G401 (cell line): Measurements from ENCODE around the gene GSG1L. TPM values are rescaled to one million over a fixed set of nuclear protein-coding genes. Genes with fewer than 3 reads are reported as not detected.

ENCODE experiments used
- DNase-seq: peaks from one replicate; pipeline ENCODE4 v3.0.0-alpha.2; 2015; ENCODE audit warnings: low spot score
- in situ Hi-C: cut with HindIII; loops from 2 replicates; pipeline ENCODE4 v1.10.0; 2016; ENCODE audit warnings: low sequenced_read_pairs, mixed read lengths
- total RNA-seq: library from RNA; depleted of rRNA; stranded (reverse); fragments of >200 nt; shearing (Covaris generic); gene quantifications from 2 replicates; pipeline ENCODE4 v1.2.3, GENCODE V29; 2014

GSG1L gene
- total RNA-seq, 1 experiment from 2014 or later, result not detected

- no peak for DNase-seq
- in situ Hi-C loops, result no loop called here
Measured at GRCh38 chr16:28039493-28039892, 24.0 kb downstream of the GSG1L start.

DNA sequence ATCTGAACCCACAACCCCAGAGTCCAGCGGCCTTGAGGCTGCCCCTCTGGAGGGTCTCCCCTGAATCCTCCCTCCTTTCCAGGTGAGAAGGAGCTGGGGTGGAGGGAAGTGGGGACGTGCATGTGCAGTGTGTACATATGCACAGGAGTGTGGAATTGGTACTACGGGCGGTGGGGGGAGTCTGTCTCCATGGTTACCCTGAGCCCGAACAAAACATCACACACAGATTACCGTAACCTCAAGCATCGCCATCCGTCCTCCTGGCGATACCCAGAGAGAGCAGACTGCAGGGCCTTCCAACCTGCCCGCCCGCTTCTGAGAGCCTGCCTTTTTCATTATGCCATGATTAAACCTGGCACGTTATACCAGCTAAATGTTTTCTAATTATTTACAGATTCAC lies 25.1 kb downstream of the GSG1L start:
- DNase-seq, result no peak
- in situ Hi-C loops, result no loop called here

DNA sequence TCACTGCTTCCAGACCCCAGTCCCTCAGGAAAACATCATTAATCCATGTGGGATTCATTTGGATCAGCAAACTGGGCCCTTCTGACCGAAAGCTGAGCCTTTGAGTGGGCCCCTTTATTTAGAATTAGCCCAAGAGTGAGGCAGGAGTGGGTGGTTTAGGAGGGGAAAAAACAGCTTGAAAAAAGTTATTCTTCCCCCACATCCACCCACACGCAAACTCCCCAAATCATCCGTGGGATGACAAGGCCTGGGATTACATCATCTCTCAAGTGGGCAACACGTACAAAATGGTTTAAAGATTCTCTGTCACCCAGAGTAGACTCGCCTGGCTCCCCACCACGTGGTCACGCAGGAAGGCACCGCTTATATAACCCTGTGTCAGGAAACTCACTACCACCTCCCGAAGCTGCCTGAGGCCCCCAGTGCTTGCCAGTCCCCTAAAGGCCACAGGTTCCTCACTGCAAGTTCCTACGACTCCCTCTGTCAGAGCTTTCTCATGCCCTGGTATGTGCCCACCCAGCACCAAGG lies 27.6 kb downstream of the GSG1L start:
- DNase-seq, result no peak
- in situ Hi-C loops, result no loop called here

- no peak for DNase-seq
- in situ Hi-C loops, result no loop called here
Measured at GRCh38 chr16:28033870-28034269, 29.6 kb downstream of the GSG1L start.

GRCh38 chr16:28029387-28030002 lies 34.0 kb downstream of the GSG1L start:
- no peak for DNase-seq
- in situ Hi-C loops, result no loop called here

- in situ Hi-C loops, result no loop called here
- no peak for DNase-seq
Measured at GRCh38 chr16:28027055-28027454, 36.5 kb downstream of the GSG1L start.

GRCh38 chr16:28025631-28026030 lies 37.9 kb downstream of the GSG1L start:
- in situ Hi-C loops, result no loop called here
- DNase-seq, result no peak

DNA sequence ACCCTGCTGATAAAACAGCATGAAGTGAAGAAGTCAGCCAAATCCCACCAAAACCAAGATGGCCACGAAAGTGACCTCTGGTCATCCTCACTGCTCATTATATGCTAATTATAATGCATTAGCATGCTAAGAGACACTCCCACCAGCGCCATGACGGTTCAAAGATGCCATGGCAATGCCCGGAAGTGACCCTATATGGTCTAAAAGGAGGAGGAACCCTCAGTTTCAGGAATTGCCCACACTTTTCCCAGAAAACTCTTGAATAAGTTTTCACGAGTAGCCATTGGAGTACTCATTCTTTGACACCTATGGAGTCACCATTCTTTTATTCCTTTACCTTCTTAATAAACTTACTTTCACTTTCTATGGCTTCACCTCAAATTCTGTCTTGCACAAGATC lies 44.3 kb downstream of the GSG1L start:
- DNase-seq, result no peak
- in situ Hi-C loops, result no loop called here

DNA sequence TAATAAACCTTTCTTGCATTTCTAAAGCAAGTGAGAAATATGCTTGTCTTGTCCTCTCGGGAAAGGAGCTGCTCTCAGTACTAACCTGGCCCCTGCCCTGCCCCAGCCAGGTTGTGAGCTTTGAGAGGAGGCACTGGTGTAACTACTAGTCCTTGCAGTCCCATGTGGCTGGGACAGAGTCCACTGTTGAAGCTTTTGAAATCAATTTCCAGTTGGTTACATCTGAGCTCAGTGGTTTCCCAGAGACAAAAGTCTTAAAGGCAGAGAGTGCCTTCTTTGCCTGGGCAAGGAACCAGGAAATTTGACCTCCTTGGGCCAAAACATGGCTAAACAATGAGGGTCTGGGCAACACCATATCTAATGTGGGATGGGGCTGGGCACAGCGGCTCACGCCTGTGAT lies 48.7 kb downstream of the GSG1L start:
- in situ Hi-C loops, result no loop called here
- DNase-seq, result no peak

DNA sequence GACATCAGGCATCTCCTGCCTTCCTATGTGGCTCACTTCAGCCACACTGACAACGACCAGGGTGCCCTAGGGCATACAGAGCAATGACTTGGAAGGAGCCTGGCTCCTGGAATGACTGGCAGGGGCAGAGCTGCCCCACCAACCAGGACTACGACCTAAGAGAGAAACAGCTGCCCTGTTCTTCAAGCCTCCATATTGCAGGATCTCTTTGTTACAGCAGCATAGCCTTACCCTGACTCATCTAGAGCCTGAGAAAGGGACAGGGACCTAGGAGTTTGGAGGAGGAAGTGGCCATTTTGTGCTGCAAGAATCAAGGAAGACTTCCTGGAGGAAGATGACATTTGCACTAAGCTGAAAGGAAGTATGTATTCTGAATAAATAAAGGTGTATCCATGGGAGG lies 49.6 kb downstream of the GSG1L start:
- in situ Hi-C loops, result no loop called here
- no peak for DNase-seq

- in situ Hi-C loops, result no loop called here
- DNase-seq, result no peak
Measured at GRCh38 chr16:28013392-28013791, 50.1 kb downstream of the GSG1L start.

DNA sequence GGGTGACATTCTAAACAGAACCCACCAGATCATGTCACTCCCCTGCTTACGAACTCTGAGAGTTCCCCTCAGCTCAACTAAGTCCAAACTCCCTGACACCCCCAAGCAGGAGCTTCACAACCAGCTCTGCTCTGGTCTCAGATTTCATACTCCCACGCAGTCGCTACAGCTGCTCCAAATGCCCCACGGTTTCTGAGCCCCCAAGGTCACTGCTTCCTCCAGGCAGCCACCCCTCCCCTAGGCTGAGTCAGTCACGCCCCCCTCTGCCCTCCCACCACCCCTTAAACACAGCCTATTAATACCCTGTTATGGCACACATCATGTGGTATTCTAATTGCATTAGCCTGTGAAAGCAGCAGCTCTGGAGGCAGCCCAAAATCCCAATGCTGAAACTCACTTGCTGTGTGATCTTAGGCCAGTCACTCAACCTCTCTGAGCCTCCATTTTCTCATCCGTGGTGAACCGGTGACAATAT lies 51.5 kb downstream of the GSG1L start:
- in situ Hi-C loops, result no loop called here
- no peak for DNase-seq

DNA sequence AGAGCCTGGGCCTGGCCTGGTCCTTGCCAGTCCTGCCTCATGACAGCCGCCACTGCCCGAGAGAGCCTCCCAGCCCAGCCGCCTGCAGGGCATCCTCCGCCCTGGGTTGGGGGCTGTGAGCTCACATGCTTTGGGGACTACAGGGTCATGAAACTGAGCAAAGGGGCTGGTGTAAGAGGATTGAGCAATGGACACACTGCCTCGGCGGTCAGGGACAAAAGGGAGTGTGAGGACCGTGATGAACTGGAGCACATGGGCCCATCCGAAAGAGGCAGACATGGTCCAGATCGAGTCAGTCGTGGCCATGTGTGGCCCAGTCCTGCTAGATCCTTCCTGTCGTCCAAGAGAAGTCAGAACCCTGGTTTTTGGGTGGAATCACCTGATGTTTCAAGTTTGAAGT lies 52.3 kb downstream of the GSG1L start:
- in situ Hi-C loops, result no loop called here
- no peak for DNase-seq

GRCh38 chr16:28010671-28011070 lies 52.8 kb downstream of the GSG1L start:
- in situ Hi-C loops, result no loop called here
- no peak for DNase-seq

GRCh38 chr16:28009586-28010373 lies 53.7 kb downstream of the GSG1L start:
- DNase-seq, result no peak

GRCh38 chr16:28003923-28004322 lies 59.6 kb downstream of the GSG1L start:
- DNase-seq, result no peak
- in situ Hi-C loops, result no loop called here

More at GRCh38 chr16:28009586-28010373, 53.7 kb downstream of the GSG1L start:
- in situ Hi-C loops, result no loop called here

GRCh38 chr16:28003021-28003865 lies 60.3 kb downstream of the GSG1L start:
- in situ Hi-C loops, result no loop called here
- no peak for DNase-seq

GRCh38 chr16:28001642-28002041 lies 61.9 kb downstream of the GSG1L start:
- in situ Hi-C loops, result no loop called here
- no peak for DNase-seq

- no peak for DNase-seq
- in situ Hi-C loops, result no loop called here
Measured at GRCh38 chr16:28001184-28001583, 62.3 kb downstream of the GSG1L start.
